Caki2 (cell line): ENCODE measurements around the gene IPO13. TPM values are rescaled to one million over a fixed set of nuclear protein-coding genes. Genes with fewer than 3 reads are reported as not detected.

Source experiments
- DNase-seq: peaks from one replicate; pipeline ENCODE4 v3.0.0-alpha.2; 2015; ENCODE audit warnings: low read depth
- in situ Hi-C: cut with HindIII; loops from 2 replicates; pipeline ENCODE4 v1.10.0; 2016; ENCODE audit warnings: low sequenced_read_pairs, low pct_unique_long_range_greater_than_20kb, mixed read lengths
- total RNA-seq: library from RNA; depleted of rRNA; stranded (reverse); fragments of >200 nt; shearing (Covaris generic); gene quantifications from 2 replicates; pipeline ENCODE4 v1.2.3, GENCODE V29; 2014; ENCODE audit warnings: low replicate concordance; rRNA removed

The IPO13 gene
- total RNA-seq, 1 experiment from 2014 or later: 21.3 TPM

- DNase-seq: no peak
- in situ Hi-C loops: no loop called here
Observed at GRCh38 chr1:44016041-44016889, 69.5 kb downstream of the IPO13 start.

GRCh38 chr1:44016890-44017400 is 70.2 kb downstream of the IPO13 start:
- in situ Hi-C loops: no loop called here

More at GRCh38 chr1:44016890-44017400, 70.2 kb downstream of the IPO13 start:
- DNase-seq: no peak

Other genes with a start within 250 kb of the IPO13 start
- gene ST3GAL3, start 239.4 kb upstream of the IPO13 start, total RNA-seq: 18.0 and 28.2 TPM in 2 replicates
- not detected in 2 replicates for gene ARTN, start 13.1 kb upstream of the IPO13 start, total RNA-seq
- 29.0 and 54.5 TPM in 2 replicates for gene DPH2, start 23.1 kb downstream of the IPO13 start, total RNA-seq
- 144 and 201 TPM in 2 replicates for gene ATP6V0B, start 28.0 kb downstream of the IPO13 start, total RNA-seq
- gene B4GALT2, start 32.3 kb downstream of the IPO13 start, total RNA-seq: 75.2 and 88.9 TPM in 2 replicates
- 24.9 and 31.2 TPM in 2 replicates for gene CCDC24, start 44.6 kb downstream of the IPO13 start, total RNA-seq
- gene SLC6A9, start 84.5 kb downstream of the IPO13 start, total RNA-seq: 0.20 TPM in 1 of 2 replicates, not detected in the other
- gene KLF17, start 171.9 kb downstream of the IPO13 start, total RNA-seq: not detected in 2 replicates
- gene KLF18, start 194.7 kb downstream of the IPO13 start, total RNA-seq: not detected in 2 replicates